ENCODE data around the gene KCNJ6.

The KCNJ6 gene

DNA sequence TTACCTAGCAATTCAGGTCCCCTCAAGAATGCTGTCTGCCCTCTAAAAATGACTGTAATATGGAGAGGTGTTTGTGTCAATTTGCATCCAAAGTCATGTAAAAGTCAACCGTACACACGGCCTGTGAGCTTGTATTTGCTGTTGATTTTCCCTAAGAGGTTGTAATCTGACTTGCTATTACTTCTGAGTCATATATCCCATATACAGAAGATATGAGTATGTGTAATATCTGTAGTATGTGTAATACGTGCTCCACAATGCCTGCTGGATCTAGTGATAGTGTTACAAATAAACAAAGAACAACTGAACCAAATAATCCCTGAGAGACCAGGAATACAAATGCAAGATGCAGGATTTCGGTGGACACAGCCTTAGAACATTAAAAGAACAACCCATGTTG lies 1.4 kb upstream of the KCNJ6 start:
- H3K4me3 ChIP-seq (ENCODE audit: low read length), result no peak overlapping the region
- TF ChIP-seq ZNF274 (IDR thresholded peaks at IDR 0.05; ENCODE audit: low read depth, low read length), result no peak

DNA sequence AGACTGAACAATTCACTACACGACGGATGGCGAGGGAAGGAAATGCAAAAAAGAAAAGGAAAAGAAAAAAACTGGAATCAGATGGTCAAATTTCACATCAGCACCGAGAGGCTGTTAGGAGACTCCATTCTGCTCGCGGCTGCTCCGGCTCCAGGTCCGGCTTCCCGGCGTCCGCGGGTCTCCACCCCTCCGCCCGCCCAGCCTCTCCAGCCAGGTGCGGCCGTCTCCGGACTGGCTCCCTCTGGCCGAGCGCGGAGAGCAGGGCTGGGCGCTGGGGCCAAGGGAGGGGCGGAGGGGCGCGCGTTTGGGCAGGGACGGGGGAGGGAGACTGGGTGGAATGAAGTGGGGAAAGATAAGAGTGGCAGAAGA lies 332 bp downstream of the KCNJ6 start:
- no peak for TF ChIP-seq ZNF274 (IDR thresholded peaks at IDR 0.05; ENCODE audit: low read depth, low read length)
- no peak overlapping the region for H3K4me3 ChIP-seq (ENCODE audit: low read length)

DNA sequence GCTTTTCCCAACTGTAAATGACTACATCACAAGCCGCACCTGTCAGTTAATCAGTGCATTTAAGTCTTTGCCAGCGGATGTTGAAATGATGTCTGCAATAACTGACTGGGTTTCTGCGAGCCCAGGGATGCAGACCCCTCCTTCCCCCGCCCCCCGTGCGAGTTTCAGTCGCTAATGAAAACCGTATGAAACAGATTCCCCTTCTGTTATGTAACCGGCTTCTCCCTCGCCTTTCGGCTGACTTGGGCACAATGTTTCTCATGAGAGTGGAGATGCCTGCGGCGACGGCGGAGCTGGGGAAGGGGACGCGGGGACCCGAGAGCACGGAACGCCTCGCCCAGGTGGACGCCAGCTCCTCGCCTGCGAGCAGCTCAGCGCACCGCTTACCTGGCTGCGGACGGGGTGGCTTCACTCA lies 753 bp downstream of the KCNJ6 start:
- no peak overlapping the region for H3K4me3 ChIP-seq (ENCODE audit: low read length)
- TF ChIP-seq ZNF274 (IDR thresholded peaks at IDR 0.05; ENCODE audit: low read depth, low read length), result no peak

DNA sequence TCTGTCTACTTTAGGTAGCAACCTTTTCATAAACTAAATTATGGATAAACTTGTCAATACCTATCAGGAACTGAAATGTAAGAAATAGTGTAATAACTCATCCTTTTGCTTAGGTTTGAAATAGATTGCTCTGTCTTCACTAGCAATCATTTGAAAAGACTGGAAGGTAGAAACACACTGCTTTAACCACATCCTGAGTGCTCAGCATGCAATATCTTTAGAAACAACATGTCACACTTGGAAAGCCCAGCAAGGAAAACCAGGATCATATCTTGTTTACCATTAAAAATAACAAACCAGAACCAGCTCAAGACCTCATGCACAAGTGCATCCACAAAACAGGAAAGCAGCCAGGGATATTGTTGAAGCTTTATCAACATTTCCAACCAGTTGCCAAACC lies 3.6 kb downstream of the KCNJ6 start:
- no peak for TF ChIP-seq ZNF274 (IDR thresholded peaks at IDR 0.05; ENCODE audit: low read depth, low read length)

DNA sequence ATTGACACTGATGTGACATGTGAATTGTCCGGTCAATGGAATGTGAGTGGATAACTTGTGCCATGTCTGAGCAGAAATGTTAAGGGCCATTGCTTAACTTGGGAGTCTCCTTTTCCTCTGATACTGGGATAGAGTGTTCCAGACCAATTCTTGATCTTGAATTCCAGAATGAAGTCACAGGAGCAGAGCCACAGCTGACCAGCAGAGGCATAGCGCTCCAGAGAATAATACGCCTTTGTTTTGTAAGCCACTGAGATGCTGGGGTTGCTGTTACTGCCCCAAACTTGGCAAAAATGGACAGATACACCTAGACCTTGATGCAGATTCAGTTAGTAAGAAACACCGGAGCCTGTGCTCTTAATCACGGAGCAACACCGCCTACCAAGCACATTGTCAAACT lies 6.3 kb downstream of the KCNJ6 start:
- no peak for TF ChIP-seq ZNF274 (IDR thresholded peaks at IDR 0.05; ENCODE audit: low read depth, low read length)
- H3K4me3 ChIP-seq (ENCODE audit: low read length), result no peak overlapping the region

More for the DNA sequence above, 3.6 kb downstream of the KCNJ6 start:
- no peak overlapping the region for H3K4me3 ChIP-seq (ENCODE audit: low read length)

DNA sequence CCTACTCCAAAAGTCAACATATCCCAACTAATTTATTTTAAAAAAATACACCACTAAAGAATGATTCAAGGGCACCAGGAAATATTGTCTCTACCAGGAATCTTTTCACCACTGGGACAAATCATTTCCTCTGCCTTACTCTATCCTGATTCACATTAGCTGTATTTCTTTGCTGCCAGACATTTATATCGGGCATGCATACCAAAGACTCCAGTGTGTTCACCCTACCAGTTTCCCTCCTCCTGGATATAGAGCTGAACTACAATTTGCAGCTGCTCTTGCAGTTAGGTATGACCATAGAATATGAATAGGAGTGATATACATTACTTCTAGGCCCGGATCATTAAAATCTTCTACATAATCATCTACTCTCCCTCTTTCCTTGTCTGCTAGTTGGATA lies 7.6 kb downstream of the KCNJ6 start:
- TF ChIP-seq ZNF274 (IDR thresholded peaks at IDR 0.05; ENCODE audit: low read depth, low read length), result no peak
- no peak overlapping the region for H3K4me3 ChIP-seq (ENCODE audit: low read length)

DNA sequence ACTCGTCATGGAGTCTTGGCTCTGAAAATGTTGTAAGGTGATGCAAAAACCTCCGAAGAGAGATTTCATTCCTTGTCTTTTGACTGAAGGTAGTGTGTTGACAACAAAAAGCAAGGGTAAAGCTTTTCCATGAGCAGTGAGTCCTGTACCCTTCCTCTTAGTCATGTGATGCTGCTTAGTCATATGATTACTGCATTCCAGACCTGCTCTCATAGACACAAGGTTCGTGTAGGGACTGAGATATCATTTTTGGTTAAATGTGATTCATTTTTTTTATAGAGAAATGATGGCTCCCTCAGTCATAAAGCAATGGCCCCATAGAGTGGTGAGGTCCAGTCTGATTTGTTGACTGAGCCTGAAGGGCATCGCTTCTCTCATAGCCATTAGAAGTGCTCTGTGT lies 9.2 kb downstream of the KCNJ6 start:
- H3K4me3 ChIP-seq (ENCODE audit: low read length), result no peak overlapping the region
- TF ChIP-seq ZNF274 (IDR thresholded peaks at IDR 0.05; ENCODE audit: low read depth, low read length), result no peak

DNA sequence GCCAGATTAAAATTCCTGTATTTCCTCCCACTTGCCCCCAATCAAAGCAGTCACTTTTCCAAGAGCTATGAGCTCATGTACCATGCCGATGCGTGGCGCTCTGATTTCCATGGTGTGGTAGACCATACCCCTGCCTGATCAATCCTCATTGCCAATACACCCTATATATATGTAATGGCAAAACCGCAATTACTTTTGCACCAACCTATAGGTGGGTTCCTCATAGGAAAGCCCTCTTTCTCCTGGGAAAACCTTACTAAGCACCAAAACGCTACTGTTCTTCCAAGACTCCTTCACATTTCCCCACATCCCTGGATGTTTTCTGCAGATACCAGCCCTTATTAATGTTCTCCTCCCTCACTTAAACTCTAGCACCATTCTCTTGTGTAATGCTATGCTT lies 11.0 kb downstream of the KCNJ6 start:
- H3K4me3 ChIP-seq (ENCODE audit: low read length), result no peak overlapping the region
- TF ChIP-seq ZNF274 (IDR thresholded peaks at IDR 0.05; ENCODE audit: low read depth, low read length), result no peak

DNA sequence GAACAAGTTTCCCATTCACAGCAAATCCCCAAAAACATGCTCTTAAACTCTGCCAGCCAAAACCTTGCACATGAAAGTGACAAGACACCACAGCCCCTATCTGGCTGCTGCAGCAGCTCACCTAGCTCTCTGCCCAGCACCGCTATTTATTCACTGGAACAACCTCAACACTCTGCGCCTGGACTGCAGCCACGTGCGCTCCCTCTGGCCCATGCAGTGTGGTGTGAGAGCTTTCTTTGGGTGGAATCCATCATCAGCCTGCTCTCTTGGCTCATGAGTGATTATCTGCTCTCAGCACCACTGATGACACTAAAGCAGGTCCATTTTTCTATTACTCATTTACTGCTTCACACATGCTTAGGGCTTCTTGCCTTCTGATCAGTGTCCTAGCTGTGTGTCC lies 11.4 kb downstream of the KCNJ6 start:
- H3K4me3 ChIP-seq (ENCODE audit: low read length), result no peak overlapping the region
- no peak for TF ChIP-seq ZNF274 (IDR thresholded peaks at IDR 0.05; ENCODE audit: low read depth, low read length)

DNA sequence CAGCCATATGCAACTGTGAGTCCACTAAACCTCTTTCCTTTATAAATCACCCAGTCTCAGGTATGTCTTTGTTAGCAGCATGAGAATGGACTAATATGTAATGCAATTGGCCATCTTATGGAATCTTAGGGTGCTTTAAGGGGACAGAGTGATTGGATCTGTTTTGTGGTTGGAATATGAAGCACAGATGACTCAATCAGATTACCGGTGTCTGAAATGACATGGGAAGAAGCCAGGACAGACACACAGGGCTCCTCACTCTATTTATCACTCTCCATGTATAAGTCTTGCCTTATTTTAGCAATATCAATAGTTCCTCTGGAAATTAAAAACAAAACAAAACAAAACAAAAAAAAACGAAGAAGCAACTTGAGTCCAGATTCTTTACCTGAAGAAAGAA lies 12.9 kb downstream of the KCNJ6 start:
- TF ChIP-seq ZNF274 (IDR thresholded peaks at IDR 0.05; ENCODE audit: low read depth, low read length), result no peak
- H3K4me3 ChIP-seq (ENCODE audit: low read length), result no peak overlapping the region

DNA sequence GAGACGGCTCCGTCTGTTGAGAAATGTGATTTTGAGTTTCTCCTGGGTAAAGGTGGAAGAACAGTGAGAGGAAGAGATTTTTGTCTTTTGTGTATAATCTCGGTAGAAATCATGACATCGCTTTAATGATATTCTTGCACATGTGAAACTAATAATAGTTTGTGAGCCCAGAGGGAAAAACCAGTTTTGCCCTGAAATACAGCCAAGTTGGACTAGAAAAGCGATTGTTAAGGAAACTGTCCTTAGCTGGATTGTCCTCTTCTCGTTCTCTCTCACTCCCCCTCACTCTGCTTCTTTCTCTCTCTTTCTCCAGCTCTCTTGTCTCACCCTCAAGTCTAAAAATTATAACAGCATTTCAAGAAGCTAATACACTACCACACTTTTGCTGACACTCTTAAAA lies 17.1 kb downstream of the KCNJ6 start:
- no peak for TF ChIP-seq ZNF274 (IDR thresholded peaks at IDR 0.05; ENCODE audit: low read depth, low read length)
- no peak overlapping the region for H3K4me3 ChIP-seq (ENCODE audit: low read length)

DNA sequence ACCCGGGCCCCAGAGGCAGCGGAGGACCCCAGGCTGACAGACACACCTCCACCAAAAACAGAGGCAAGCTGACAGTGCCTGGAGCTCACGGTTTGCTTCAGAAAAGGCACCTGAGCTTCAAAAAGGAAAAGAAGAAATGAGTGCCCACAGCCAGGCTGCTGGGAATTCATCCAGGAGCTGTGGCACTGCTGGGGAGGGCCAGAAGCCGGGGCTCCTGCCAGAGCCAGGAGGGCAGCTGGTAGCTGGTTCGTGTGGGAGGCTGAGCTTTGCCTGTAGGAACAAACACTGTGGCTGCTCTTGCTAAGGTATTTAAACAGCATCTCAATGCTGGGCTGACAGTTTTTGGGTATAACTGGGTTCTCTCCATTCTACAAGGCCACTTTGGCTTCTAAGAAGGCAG lies 19.5 kb downstream of the KCNJ6 start:
- TF ChIP-seq ZNF274 (IDR thresholded peaks at IDR 0.05; ENCODE audit: low read depth, low read length), result no peak
- H3K4me3 ChIP-seq (ENCODE audit: low read length), result no peak overlapping the region

DNA sequence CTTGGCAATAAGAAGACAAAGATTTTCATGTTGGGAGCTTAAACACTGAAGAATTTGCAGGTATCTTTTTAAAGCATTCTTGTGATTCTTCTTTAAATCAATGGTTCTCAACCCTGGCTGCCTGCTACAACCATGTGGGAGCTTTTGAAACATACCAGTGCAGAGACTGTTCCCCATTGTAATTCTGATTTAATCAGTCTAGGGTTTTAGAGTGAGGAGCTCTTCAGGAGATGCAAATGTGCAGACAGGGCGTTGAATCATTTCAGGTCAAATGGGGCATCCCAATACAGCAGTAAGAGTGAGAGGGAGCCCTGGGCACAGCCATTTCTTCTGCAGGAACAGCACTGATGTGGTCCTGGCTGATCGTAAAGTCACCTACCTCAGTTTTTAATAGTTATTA lies 24.3 kb downstream of the KCNJ6 start:
- no peak for TF ChIP-seq ZNF274 (IDR thresholded peaks at IDR 0.05; ENCODE audit: low read depth, low read length)

DNA sequence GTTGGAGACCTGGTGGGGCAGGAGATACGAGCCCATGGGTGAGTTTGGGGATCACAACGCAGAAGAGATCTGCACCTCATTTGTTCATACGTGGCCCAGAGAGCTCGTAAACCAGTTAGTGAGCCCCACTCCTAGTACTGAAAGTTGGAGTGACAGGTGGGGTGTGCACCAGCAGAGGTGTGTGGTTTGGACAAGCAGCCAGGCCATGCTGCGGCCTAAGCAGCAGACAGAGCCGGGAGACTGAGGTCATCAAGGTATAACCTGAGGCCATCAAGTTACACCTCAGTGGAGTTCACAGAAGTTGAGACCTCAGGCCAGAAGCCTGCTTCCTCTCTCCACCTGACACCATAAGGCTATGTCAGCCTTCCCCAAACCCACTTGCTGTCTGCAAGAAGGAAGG lies 27.6 kb downstream of the KCNJ6 start:
- TF ChIP-seq ZNF274 (IDR thresholded peaks at IDR 0.05; ENCODE audit: low read depth, low read length), result no peak
- H3K4me3 ChIP-seq (ENCODE audit: low read length), result no peak overlapping the region

More for the DNA sequence above, 24.3 kb downstream of the KCNJ6 start:
- no peak overlapping the region for H3K4me3 ChIP-seq (ENCODE audit: low read length)

DNA sequence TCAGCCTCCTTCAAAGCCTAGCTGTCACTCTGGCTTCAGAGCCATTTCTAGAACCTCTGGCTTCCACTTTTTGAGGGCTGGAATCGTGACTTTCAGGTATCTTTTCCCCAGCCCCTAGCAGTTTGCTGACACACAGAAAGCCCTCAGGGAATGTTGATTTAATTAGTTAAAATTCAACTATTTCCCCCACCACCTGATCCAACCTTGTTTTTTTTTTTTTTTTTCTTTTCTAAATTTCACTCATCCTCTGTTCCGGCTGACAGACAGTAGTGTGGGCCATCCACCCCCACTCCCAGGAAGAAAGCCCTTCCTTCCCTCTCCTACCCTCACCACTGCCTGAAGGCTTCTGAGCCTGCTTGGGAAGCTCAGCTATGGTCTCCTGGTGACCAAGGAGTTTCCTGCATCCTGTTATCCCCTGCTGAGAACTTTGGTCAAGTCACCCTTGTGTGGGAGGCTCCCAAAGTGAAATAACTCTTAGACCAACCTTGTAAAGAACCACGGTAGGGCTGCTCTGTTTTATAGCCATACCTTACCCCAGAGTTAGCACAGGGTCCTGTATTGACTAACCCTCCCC lies 29.4 kb downstream of the KCNJ6 start:
- no peak overlapping the region for H3K4me3 ChIP-seq (ENCODE audit: low read length)

DNA sequence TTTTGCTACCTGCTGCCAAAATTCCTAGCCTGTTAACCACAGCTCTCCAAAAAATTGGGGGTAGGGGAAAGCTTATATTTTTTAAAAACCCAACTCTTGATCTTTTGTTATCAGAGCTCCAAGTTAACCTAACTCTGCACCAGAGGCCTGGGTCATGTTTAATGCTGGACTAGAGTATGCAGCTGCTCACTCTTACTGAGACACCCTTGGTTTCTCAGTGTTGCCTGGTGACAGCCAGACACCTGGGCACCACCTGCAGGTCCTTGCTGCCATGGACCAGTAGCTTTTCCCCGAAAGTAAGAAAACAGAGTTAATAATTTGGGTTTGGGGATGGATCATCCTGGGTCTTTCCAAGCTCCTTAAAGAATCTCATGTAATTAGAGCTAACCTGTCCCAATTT lies 30.1 kb downstream of the KCNJ6 start:
- no peak overlapping the region for H3K4me3 ChIP-seq (ENCODE audit: low read length)
- no peak for TF ChIP-seq ZNF274 (IDR thresholded peaks at IDR 0.05; ENCODE audit: low read depth, low read length)

More for the DNA sequence above, 29.4 kb downstream of the KCNJ6 start:
- TF ChIP-seq ZNF274 (IDR thresholded peaks at IDR 0.05; ENCODE audit: low read depth, low read length), result no peak

Measured in GM08714 (cell line).